ENCODE data around the gene RGS18. TPM values are rescaled to one million over a fixed set of nuclear protein-coding genes. Genes with fewer than 3 reads are reported as not detected.
"Not testable (repeated sequence)": the region's sequence is repeated elsewhere in the genome, so short reads cannot be mapped to it uniquely, and the experiment has no call there.

The RGS18 gene
- total RNA-seq, 2 experiments from 2014 or later: 0.55 to 0.94 TPM

DNA sequence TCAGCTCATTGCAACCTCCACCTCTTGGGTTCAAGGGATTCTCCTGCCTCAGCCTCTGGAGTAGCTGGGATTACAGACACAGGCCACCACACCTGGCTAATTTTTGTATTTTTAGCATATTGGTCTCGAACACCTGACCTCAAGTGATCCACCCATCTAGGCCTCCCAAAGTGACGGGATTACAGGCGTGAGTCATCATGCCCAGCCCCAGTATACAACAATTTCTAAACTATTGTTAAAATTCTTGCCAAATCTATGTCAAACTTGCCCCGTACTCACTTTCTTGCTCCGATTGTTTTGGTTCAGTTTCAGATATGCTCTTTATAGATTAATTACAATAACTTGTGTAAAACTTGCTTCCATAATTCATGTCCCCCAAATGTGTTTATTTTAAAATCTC lies 4.1 kb downstream of the RGS18 start:
- ChIA-PET CTCF (no interaction called here), POLR2A (no interaction called here)

DNA sequence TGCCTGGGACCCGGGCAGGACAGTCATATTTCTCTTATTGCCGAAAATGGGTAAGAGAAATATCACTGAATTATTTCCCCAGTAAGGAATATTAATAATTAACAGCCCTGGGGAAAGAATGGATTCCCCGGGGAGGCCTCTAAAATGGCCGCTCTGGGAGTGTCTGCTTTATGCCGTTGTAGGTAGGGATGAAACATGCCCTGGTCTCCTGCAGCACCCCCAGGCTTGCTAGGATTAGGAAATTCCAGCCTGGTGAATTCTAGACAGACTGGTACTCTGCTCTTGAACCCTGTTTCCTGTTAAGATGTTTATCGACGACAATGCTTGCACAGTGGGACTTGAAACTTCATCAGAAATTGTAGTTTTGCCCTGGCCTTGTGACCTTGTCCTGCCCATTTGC lies 6.7 kb downstream of the RGS18 start:
- POLR2A ChIA-PET, CTCF ChIA-PET: not testable (repeated sequence)

DNA sequence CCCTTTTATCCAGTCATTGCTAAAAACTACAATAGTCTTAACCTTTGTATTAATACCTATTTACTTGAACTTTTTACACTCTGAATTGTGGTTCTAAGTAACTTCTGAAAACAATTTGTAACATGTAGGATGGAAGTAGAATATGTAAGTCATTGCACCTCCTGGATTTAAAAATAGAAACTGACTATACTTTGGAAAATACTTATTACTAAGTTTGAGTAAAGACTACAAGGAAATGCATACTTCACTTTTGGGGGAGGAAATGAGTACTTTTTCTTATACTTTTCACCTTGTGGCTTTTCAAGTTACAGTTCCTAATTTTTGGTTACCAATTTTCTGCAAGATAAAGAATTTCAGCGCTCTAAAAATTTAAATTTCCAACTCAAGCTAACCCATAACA lies 8.7 kb downstream of the RGS18 start:
- POLR2A ChIA-PET: no interaction called here
- CTCF ChIA-PET: no interaction called here

DNA sequence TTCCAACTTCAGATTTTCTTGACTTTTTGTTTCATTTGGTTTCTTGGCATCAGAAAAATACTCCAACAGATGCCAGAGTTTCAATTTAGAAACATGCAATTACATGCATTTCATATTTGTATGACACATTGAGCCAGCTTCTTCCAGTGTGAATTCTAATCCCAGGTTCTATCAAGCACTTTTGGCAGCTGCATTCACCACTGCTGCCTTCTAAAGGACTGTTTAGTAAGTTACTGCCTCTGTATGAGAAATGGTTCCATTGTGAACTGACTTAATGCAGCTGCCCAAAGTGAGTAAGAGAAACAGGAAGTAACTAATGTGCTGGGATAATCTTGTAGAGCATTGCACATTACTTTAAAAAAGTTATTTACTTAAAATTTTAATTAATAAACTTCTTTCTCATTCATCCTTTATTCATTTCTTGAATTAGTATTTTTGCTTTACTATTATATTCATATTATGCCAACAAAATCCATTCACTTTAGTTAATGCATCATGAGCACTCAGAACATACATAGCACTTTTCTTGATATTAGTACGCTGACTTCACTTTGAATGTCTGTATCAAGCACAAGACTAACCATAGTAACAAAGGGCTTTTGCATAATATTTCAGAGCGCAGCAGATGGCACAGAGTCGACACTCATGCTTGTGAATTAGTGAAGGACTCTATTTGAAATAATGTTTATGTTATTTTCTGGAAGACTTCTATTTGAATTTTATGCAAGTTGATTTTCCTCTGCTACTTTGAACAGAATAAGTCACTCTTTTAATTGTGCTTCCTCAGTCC lies 9.8 kb downstream of the RGS18 start:
- ChIA-PET POLR2A (no interaction called here), CTCF (no interaction called here)

DNA sequence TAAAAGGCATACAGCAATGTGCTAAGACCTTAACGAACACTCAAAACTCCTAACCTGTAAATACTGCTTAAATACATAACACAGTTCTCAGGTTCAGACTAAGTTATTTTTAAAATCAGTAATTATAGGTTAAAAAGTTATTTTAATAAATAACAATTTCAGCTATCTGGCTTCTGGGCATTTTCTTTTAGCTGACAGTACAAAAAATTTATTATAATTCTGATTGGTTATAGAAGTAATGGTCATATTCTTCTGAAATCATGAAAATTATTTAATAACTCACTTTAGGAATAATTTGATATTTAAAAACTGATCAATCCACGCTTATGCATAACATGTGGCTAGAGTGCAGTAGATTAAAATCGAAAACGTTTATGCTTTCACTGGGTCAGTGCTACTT lies 10.7 kb downstream of the RGS18 start:
- ChIA-PET CTCF (no interaction called here), POLR2A (no interaction called here)

DNA sequence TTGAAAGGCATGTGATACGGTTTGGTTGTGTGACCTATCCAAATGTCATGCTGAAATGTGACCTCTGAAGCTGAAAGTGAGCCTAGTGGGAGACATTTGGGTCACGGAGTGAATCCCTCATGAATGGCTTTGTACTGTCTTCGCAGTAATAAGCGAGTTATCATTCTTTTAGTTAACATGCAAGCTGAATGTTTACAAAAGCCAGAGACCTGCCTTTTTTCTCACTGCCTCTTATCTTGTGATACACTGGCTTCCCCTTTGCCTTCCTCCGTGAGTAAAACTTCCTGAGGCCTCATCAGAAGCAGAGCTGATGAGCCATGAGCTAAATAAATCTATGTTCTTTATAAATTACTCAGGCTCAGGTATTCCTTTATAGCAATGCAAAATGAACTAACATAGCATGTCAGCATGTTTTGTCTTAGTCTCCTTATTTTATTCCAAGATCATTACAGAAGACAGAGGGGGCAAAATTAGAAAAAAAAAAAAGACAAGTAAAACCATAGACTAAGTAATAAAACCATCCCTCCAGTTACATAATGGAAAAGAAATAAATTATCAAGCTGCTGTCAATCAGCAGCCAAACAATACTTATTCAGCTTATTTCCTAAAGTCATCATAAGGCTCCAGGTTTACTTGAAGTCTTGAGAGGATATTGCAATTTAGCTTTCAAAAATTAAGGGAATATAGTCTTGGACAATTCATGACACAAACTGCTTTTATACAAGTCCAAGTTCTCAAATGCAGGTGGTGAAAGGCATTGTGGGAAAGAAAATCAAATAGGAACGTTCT lies 12.1 kb downstream of the RGS18 start:
- ChIA-PET POLR2A (no interaction called here), CTCF (no interaction called here)

DNA sequence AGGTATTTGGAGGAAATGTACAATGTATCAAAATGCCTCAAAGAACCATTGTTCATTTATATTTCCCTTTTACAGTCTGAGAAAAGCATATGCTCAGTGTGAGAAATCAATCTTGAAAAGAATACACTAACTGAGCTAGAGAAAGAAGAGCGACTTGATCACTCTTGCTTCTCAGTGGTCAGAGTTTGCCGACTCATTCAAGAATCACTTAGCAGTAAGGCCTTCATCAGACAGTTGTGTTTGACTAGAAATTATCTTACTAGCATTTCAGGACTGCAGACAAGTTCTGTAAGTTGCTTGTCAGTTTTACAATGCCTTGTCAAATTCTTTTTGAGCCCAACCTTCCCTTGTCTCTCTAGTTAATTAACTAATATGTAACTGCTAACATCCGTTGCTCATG lies 12.9 kb downstream of the RGS18 start:
- CTCF ChIA-PET: no interaction called here
- POLR2A ChIA-PET: no interaction called here

DNA sequence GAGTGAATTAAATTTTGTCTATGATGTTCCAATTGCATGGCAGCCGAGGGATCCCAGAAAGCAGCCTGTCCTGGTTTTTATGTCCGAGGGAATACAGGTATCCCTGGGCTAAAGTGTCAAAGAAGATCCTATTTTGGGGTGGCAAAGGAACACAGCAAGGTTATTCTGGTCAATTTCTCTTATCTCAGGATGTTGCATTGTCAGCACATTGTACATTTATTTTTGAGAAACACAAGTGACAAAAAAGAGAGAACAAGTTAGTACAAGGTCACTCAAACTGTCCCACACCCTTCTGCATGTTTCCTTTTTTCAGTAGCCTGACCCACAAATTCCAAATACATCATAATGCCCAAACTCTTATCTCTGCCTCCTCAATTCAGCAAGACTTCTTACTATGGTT lies 17.7 kb downstream of the RGS18 start:
- POLR2A ChIA-PET: no interaction called here

DNA sequence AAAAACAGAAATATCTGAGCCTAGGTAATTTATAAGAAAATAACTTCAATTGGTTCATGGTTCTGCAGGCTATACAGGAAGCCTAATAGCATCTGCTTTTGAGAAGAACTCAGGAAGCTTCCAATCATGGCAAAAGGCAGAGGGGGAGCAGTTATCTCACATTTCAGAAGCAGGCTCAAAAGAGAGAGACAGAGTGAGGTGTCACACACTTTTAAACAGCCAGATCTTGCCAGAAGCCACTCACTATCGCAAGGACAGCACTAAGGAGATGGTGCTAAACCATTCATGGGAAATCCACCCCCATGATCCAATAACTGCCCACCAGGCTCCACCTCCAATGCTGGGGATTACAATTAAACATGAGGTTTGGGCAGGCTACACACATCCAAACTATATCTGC lies 25.5 kb downstream of the RGS18 start:
- ChIA-PET CTCF (no interaction called here), POLR2A (no interaction called here)

More for the DNA sequence above, 17.7 kb downstream of the RGS18 start:
- CTCF ChIA-PET: no interaction called here

DNA sequence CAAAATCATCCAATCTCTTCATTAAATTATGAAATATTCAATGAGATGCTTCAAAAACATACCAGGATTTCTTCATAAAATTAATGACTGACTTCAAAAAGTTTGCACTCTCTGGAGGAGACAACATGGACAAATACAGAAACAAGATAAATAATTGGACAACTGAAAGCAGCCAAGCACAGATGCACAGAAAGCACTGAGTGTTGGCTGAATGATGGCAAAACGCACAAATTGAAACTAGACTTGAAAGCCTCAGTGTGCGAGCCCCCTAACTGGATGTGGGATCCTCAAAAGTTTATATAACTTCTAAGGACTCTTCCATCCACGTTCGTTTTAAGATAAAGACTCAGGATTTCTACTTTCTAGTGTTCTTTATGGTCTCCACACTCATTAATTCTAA lies 27.9 kb downstream of the RGS18 start:
- POLR2A ChIA-PET: no interaction called here
- CTCF ChIA-PET: no interaction called here

DNA sequence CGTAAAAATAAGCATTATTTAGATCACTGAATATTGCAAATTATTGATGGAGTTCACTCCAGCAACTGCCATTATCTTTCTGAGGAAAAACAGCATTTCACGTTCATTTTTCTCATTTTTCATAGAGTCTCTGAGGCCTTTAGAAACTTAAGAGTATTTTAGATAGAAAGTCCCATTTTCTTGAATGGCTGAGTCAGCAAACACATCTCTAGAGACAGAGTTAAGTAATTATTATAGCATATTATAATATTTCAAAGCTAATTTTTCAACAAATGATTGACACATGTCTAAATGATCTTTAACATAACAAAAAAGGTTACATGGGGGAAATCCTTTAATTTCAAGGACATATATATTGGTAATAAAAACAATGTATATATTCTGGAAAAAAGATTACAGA lies 31.8 kb downstream of the RGS18 start:
- ChIA-PET POLR2A (no interaction called here), CTCF (no interaction called here)

DNA sequence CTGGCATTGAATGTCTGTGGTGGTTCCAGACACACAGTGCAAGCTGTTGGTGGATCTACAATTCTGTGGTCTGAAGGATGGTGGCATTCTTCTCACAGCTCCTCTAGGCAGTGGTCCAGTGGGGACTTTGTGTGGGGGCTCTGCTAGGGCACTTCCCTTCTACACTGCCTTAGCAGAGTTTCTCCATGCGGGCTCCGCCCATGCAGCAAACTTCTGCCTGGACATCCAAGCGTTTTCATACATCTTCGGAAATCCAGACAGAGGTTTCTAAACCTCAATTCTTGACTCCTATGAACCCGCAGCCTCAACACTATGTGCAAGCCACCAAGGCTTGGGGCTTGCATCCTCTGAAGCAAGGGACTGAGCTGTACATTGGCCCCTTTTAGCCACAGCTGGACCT lies 43.0 kb downstream of the RGS18 start:
- CTCF ChIA-PET: no interaction called here
- POLR2A ChIA-PET: no interaction called here

DNA sequence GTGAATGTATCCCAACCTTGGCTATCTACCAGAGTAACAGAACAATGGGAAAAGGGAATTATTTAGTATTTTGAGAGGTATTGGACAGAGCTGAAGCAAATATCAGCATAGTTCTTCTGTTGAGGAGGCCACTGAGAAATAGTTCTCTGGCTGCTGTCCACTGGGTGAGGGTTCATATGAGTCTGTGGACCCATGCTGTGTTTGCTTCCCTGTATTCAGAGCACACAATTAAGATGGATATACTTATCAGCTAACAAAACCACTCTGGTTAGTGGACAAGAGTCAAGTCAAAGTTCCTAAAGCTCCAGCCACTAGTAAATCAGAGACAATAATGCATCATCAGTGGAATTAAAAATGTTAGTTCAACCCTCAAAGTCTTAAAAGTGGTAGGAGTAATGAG lies 66.1 kb downstream of the RGS18 start:
- ChIA-PET POLR2A (no interaction called here), CTCF (no interaction called here)

DNA sequence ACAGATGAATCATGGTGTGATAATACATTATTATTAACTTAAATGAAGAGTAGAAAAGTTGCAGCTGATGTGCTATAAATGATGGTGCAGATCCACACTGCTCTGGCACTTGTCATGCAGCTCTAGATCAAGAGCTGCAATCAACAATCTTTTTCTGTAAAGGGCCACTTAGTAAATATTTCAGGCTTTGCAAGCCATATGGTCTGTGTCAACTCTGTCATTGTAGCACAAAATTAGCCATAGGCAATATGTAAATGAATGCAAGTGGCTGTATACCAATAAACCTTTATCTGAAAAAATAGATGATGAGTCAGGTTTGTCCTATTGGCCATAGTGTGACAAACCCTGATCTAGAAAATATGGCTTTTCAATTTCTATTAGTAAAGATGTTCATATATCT lies 66.6 kb downstream of the RGS18 start:
- CTCF ChIA-PET: no interaction called here
- POLR2A ChIA-PET: no interaction called here

DNA sequence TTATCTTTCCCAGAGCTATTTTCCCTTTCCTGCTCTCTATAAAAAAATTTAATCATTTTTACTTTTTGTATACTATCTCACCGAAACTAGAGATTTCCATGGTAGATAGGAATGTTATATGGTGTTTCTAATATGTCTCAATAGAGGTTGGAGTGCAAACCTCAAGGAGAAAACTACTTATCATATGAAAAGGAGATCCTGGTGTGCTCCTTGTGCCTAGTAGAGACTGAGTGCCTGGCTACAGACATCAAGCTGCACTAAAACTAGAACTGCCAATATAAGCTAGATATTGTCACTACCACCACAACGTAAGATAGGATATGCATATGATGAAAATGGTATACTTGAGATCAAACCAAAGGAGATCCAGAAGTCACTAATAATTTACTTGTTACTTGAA lies 67.0 kb downstream of the RGS18 start:
- ChIA-PET CTCF (no interaction called here), POLR2A (no interaction called here)

DNA sequence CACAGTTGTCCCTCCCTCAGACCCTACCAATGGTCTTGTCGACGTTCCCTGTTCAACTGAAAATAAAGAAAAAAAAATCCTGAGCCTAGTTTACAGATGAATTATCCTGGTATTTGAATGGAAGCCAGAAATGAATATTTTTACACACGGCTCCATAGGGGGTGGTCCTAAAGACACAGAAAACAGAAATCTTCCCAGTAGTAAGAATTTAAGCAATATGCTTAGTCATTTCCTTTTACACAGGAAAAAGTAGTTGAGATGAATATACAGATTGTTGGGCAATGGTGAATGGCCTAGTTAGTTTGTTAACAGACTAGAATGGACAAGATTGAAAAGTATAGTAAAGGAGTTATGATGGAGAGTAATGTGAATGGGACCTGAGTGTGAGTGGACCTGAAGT lies 67.4 kb downstream of the RGS18 start:
- ChIA-PET POLR2A (no interaction called here), CTCF (no interaction called here)

DNA sequence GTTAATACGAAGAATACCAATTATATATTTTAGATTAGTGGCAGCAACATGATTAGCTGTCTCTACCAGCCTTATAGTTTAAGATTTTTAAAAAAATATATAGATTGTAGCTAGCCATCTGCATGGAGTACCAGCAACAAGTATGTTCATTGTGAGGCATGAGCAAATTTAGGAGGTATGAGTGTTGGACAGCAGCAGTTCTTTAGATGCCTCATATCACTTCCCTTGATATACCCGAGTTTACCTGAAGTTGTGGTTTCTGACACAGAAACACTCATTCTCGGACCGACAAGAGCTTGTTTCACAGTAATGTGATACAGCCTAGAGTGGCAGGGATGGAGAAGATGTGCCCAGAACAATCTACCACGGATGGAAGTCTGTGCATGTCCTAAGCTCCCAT lies 69.1 kb downstream of the RGS18 start:
- ChIA-PET CTCF (no interaction called here), POLR2A (no interaction called here)

DNA sequence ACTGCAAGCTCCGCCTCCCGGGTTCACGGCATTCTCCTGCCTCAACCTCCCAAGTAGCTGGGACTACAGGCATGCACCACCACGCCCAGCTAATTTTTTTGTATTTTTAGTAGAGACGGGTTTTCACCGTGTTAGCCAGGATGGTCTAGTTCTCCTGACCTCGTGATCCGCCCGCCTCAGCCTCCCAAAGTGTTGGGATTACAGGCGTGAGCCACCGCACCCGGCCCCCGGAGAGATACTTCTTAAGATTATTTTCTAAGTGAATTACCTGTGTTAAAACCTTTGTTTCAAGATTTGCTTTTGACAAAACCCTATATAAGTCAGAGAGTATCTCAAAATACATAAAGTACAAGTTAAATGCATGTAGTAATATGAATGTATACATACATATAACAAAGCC lies 69.7 kb downstream of the RGS18 start:
- POLR2A ChIA-PET, CTCF ChIA-PET: not testable (repeated sequence)

DNA sequence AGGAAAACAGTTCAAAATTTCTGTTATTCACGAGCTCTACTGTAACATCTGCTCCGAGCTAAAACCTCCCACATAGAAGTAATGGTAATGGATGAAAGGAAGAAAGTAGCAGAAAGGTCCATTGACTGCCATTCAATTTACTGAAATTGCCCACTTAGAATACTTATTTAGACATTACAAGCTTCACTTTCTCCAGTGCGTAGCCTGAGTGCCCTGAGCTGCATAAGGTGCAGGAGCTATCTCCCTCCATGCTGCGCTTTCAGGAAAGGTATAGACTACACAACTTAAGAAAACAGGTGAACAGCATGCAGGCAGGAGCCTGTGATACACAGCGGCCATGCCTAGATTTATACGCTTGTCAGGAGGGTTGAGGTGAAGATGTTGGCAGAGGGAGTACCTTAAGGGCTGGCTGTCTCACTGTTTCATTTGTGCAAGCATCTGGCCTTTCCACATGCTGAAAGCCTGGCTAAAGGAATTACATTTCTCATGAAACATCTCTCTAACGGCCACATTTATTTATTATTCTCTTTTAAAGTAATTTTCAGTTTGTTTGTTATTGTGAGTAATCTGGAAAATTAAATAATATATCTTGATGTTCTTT lies 74.7 kb downstream of the RGS18 start:
- ChIA-PET CTCF (no interaction called here), POLR2A (no interaction called here)

DNA sequence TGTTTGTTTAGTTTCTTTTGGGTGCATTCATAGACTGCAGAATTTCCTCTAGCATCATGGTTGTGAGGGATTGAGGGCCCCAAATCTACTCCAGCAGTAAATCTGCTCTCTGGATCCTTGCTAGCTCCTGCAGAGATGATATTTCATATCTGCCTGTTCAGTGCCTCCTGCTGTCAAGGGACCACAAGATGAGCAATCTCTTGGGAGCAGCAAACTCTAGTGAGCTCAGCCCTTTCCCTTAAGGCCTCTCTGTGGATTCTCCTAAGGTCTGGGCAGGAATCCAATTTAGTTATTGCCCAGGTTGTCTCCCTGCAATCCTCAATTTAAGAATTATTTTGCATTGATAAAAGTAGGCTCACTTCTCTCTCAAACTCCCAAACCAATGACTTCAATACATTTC lies 76.9 kb downstream of the RGS18 start:
- POLR2A ChIA-PET: no interaction called here
- CTCF ChIA-PET: no interaction called here

Data from activated CD8-positive, alpha-beta memory T cell treated with anti-CD3 and anti-CD28 coated beads for 36 hours (primary cell).